NCI-H226 (cell line): ENCODE data around the gene WDR31.

Source experiments
- DNase-seq: peaks from one replicate; pipeline ENCODE4 v3.0.0-alpha.2; 2015

The WDR31 gene

DNA sequence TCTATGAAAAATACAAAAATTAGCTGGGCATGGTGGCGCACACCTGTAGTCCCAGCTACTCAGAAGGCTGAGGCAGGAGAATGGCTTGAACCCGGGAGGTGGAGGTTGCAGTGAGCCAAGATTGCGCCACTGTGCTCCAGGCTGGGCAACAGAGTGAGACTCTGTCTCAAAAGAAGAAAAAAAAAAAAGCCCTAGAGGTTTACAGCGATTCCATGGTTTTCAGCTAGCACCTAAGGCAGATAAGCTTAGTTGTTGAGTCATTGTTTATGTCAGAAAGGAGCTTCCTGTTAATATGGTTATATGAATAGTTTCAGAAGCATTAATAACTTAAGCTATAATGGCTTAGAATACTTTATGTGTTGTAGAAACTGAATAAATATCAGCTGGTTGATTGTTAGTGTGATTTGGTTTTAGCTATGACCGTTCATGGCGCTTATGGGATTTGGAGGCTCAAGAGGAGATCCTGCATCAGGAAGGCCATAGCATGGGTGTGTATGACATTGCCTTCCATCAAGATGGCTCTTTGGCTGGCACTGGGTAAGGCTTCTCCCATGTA lies 49.9 kb downstream of the WDR31 start:
- no peak for DNase-seq

GRCh38 chr9:113289091-113289490 lies 51.0 kb downstream of the WDR31 start:
- no peak for DNase-seq

- no peak for DNase-seq
Observed at GRCh38 chr9:113281356-113281755, 58.7 kb downstream of the WDR31 start.

- DNase-seq: no peak
Observed at GRCh38 chr9:113278840-113279239, 61.2 kb downstream of the WDR31 start.

- peak; percentile 98 for DNase-seq
Observed at GRCh38 chr9:113275157-113276131, 64.6 kb downstream of the WDR31 start, which contains the start of the genes CDC26 and PRPF4. CDC26 (minus strand) TSS chr9:113275572; CDS start chr9:113272507, 3,065 bp downstream. PRPF4 (plus strand) TSS chr9:113275658; CDS start chr9:113275744, 86 bp downstream.

GRCh38 chr9:113274474-113275156 lies 65.5 kb downstream of the WDR31 start:
- peak; percentile 32 for DNase-seq

DNA sequence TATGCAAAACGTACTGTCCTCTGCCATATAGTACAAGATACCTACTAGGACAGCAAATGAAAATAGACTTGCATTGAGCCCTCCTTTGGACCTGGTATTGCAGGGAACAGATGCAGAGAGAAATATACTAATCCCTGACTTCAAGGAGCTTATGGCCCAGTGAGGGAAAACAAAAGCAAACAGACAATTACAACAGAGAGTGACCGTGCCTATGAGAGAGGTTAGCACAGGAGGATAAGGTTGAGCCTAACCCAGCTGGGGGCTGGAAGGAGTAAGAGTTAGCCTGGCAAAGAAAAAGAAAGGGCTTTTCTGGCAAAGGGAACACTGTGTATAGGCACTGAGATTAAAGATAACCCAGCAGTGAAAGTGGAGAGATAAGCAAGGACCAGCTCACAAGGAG lies 70.2 kb downstream of the WDR31 start:
- no peak for DNase-seq

DNA sequence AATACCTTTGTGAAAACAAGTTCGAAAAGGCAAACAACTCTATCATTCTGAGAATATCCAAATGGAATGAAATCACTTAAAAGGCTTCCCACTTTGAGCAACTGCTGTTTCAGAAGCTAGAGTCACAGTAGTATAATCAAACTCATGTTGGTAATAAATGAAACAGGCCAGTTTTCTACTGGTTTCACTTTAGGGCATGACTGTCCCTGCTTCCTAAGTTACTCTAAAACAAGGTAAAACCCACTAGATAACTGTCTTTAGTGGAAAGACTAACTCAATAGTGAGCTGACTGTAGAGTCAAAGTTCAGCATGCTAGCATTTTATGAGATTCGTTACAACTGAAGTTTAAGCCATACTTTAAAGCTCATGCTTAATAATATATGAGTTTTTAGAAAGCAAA lies 70.7 kb downstream of the WDR31 start:
- no peak for DNase-seq

- DNase-seq: no peak
Observed at GRCh38 chr9:113267911-113268566, 72.0 kb downstream of the WDR31 start.

GRCh38 chr9:113266174-113266573 lies 73.9 kb downstream of the WDR31 start:
- DNase-seq: no peak
